HL-60 (cell line): ENCODE measurements around the gene TMPRSS3.

Experiments used
- DNase-seq, 2 experiments: peaks; one replicate each; pipeline ENCODE4 v3.0.0-alpha.2; 2010 to 2020; ENCODE audit warnings: low read depth in 1 of 2, low spot score in 1 of 2
- H3K27ac ChIP-seq: fragments of 250-450 bp; sonication (Bioruptor Pico); replicated peaks from 2 replicates; pipeline ENCODE4 v1.5.1; 2020; ENCODE audit warnings: mild to moderate bottlenecking, moderate library complexity
- H3K27me3 ChIP-seq: fragments of 250-450 bp; sonication (Bioruptor Pico); 2 replicates; pipeline ENCODE4 v1.5.1; 2021; ENCODE audit warnings: mild to moderate bottlenecking, moderate library complexity; ENCODE audit not compliant: insufficient read depth, poor library complexity, severe bottlenecking
- H3K4me3 ChIP-seq: replicated peaks from 2 replicates; pipeline ENCODE4 v1.5.1; 2011; ENCODE audit warnings: mild to moderate bottlenecking, control low read depth, low read length; ENCODE audit not compliant: insufficient read depth
- GABPA ChIP-seq: IDR thresholded peaks from 2 replicates; pipeline ENCODE4 v1.6.1; 2012; ENCODE audit warnings: low read depth
- POLR2AphosphoS5 ChIP-seq: IDR thresholded peaks from 2 replicates; pipeline ENCODE4 v1.6.1; 2012; ENCODE audit warnings: low read depth
- SPI1 ChIP-seq: IDR thresholded peaks from 2 replicates; pipeline ENCODE4 v1.6.1; 2012; ENCODE audit warnings: low read depth, mild to moderate bottlenecking, borderline replicate concordance
- TF ChIP-seq, protein P1 (sequence below): IDR thresholded peaks from one replicate; pipeline ENCODE4 v1.5.1; 2011; ENCODE audit warnings: low read length, control low read depth, inconsistent platforms; ENCODE audit not compliant: insufficient read depth
- TF ChIP-seq, protein P2 (sequence below): IDR thresholded peaks from 2 replicates; pipeline ENCODE4 v1.6.1; 2012; ENCODE audit warnings: low read depth; ENCODE audit not compliant: insufficient replicate concordance

The TMPRSS3 gene

DNA sequence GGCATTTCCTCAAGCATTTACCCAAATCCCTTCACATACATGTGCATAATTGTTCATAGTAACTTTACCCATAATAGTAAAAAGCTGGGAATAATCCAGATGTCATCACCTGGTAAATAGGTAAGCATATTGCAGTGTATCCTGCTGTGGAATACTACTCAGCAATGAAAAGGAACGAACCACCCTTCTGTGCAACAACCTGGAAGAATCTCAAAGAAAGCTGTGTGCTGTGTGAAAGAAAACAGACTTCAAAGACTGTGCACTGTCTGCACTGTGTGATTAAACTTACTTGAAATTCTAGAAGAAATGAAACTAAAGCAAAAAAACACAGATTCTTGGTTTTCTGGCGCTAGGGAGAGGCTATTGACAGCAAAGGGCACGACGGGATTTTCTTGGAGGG is 58.6 kb downstream of the TMPRSS3 start:
- Histone ChIP-seq H3K27me3 (no peaks in the 10 kb centered on the region), H3K4me3 (no peak overlapping the region), H3K27ac (no peak overlapping the region)
- no peak for DNase-seq
- TF ChIP-seq GABPA: no peak
- TF ChIP-seq SPI1: no peak
- TF ChIP-seq, protein P1, sequence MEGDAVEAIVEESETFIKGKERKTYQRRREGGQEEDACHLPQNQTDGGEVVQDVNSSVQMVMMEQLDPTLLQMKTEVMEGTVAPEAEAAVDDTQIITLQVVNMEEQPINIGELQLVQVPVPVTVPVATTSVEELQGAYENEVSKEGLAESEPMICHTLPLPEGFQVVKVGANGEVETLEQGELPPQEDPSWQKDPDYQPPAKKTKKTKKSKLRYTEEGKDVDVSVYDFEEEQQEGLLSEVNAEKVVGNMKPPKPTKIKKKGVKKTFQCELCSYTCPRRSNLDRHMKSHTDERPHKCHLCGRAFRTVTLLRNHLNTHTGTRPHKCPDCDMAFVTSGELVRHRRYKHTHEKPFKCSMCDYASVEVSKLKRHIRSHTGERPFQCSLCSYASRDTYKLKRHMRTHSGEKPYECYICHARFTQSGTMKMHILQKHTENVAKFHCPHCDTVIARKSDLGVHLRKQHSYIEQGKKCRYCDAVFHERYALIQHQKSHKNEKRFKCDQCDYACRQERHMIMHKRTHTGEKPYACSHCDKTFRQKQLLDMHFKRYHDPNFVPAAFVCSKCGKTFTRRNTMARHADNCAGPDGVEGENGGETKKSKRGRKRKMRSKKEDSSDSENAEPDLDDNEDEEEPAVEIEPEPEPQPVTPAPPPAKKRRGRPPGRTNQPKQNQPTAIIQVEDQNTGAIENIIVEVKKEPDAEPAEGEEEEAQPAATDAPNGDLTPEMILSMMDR: no peak
- TF ChIP-seq, protein P2, sequence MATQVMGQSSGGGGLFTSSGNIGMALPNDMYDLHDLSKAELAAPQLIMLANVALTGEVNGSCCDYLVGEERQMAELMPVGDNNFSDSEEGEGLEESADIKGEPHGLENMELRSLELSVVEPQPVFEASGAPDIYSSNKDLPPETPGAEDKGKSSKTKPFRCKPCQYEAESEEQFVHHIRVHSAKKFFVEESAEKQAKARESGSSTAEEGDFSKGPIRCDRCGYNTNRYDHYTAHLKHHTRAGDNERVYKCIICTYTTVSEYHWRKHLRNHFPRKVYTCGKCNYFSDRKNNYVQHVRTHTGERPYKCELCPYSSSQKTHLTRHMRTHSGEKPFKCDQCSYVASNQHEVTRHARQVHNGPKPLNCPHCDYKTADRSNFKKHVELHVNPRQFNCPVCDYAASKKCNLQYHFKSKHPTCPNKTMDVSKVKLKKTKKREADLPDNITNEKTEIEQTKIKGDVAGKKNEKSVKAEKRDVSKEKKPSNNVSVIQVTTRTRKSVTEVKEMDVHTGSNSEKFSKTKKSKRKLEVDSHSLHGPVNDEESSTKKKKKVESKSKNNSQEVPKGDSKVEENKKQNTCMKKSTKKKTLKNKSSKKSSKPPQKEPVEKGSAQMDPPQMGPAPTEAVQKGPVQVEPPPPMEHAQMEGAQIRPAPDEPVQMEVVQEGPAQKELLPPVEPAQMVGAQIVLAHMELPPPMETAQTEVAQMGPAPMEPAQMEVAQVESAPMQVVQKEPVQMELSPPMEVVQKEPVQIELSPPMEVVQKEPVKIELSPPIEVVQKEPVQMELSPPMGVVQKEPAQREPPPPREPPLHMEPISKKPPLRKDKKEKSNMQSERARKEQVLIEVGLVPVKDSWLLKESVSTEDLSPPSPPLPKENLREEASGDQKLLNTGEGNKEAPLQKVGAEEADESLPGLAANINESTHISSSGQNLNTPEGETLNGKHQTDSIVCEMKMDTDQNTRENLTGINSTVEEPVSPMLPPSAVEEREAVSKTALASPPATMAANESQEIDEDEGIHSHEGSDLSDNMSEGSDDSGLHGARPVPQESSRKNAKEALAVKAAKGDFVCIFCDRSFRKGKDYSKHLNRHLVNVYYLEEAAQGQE: no peak
- no peak for TF ChIP-seq POLR2AphosphoS5

DNA sequence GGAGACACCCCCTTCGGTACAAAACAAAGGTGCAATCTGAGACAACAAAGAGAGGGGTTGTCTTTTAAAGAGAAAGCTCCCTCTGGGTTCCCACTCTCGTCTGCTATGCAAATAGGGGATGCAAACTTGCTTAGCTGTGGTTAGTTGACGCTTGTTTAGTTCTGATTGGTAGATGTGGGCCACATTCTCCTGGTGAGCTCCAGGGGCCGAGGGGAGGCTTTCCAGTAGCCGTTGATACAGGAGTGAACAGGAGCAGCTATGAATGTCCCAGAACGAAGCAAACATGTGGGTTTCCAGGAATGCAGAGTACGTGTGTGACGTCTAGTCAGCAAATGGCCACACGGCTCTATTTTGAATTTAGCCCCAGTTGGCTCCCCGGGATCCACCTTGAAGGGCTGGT is 59.8 kb downstream of the TMPRSS3 start:
- TF ChIP-seq, protein P1: no peak
- no peak for TF ChIP-seq POLR2AphosphoS5
- TF ChIP-seq GABPA: no peak
- TF ChIP-seq, protein P2: no peak
- no peak for TF ChIP-seq SPI1
- Histone ChIP-seq H3K4me3 (no peak overlapping the region), H3K27me3 (no peaks in the 10 kb centered on the region), H3K27ac (no peak overlapping the region)
- no peak for DNase-seq

DNA sequence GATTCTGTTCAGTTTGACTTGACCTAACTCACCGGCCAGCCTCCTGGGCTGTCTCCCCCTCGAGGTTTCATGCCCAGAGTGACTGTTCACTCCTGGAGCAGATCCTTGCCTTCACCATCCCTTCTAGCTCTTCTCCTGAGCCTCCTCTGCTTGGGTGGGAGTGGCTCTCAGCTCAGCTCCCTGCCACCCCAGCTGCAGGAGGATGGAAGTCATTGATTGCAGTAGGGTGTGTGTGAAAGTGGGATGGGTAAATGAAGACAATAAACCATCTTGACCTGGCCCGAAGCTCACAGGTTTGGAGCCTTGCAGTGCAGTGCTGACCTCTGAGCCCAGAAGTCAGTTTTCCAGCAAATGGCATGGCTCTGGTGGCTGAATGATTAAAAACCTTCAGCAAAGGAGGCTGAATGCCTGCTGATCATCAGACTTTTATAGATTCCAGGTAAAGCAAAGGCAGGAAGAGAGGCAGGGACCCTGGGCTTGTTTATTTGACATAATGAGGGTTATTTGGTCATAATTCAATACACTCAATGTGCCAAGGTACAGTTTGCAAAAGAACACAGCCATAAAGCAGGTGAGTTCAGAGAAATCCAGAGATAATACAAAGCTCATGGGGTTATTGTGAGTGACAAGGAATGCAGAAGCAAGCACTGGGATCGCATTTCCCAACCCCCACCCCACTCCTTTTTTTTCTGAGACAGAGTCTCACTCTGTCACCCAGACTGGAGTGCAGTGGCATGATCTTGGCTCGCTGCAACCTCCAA is 63.1 kb downstream of the TMPRSS3 start:
- no peak for DNase-seq
- Histone ChIP-seq H3K27me3 (no peaks in the 10 kb centered on the region), H3K27ac (no peak overlapping the region), H3K4me3 (no peak overlapping the region)
- TF ChIP-seq, protein P2: no peak
- TF ChIP-seq SPI1 (no peak), GABPA (no peak), POLR2AphosphoS5 (no peak)
- TF ChIP-seq, protein P1: no peak
